ENCODE results near the gene SMIM5. TPM values are rescaled to one million over a fixed set of nuclear protein-coding genes. Genes with fewer than 3 reads are reported as not detected.
A peak's percentile ranks its signal among the peaks of the same experiment; 100 is the strongest.

The SMIM5 gene
- total and polyA plus RNA-seq, 7 donors = 0.11 to 0.92 (median 0.19) TPM; not detected in 1

DNA sequence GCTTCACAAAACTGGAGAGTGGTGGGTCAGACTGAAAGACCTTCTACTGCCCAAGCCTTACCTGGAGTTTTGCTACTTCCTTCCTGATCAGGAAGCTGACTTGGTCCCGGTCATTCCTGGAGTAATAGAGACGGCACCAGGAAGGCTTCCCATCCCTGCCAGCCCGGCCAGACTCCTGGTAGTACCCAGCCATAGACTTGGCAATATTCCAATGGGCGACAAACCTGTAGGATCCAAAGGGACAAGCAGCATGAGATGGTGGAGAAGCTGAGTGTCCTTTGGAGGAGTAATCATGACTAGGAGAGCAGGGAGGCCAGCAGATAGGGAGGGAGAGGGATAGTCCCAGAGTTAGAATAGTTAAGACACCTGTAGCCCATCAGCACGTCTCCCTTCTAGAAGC lies 25.0 kb downstream of the SMIM5 start:
- Histone ChIP-seq H3K36me3 (ENCODE audit: insufficient read depth in 1 of 2, low read depth in 1 of 2) (peaks cover 3 to 91% of the 10 kb centered on the region in 2 donors), H3K4me3 (no peak overlapping the region), H3K9me3 (no peaks in the 10 kb centered on the region), H3K27me3 (ENCODE audit: insufficient read depth in 3 of 3, low read length in 2 of 3) (no peaks in the 10 kb centered on the region), H3K4me1 (no peaks in the 10 kb centered on the region), H3K27ac (no peak overlapping the region)
- TF ChIP-seq, protein P1, sequence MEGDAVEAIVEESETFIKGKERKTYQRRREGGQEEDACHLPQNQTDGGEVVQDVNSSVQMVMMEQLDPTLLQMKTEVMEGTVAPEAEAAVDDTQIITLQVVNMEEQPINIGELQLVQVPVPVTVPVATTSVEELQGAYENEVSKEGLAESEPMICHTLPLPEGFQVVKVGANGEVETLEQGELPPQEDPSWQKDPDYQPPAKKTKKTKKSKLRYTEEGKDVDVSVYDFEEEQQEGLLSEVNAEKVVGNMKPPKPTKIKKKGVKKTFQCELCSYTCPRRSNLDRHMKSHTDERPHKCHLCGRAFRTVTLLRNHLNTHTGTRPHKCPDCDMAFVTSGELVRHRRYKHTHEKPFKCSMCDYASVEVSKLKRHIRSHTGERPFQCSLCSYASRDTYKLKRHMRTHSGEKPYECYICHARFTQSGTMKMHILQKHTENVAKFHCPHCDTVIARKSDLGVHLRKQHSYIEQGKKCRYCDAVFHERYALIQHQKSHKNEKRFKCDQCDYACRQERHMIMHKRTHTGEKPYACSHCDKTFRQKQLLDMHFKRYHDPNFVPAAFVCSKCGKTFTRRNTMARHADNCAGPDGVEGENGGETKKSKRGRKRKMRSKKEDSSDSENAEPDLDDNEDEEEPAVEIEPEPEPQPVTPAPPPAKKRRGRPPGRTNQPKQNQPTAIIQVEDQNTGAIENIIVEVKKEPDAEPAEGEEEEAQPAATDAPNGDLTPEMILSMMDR (IDR thresholded peaks at IDR 0.05) = no peak
- 72 to 84% (median 78%) methylated on average over 5 of the region's 5 CpGs for WGBS, 3 donors
- ATAC-seq (no peak), DNase-seq (no peak)
- intact Hi-C loops (cut with DNase I) = no loop called here

DNA sequence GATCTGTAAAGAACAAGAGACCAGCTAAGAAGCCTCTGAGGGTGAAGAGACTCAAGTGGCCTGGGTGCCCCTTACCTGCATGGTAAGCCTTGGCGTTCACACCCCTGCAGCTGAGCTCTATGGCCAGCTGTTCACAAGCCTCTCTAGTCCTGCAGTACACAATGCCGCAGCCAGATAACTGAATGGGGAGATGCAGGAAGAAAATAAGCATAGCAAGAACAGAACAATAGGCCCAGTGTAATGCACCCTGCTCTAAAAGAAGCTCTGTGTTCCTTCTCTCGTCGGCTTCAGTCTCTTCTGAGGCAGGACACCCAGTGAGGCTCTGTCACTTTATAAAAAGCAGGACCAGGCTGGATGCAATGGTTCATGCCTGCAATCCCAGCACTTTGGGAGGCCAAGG lies 28.3 kb downstream of the SMIM5 start:
- TF ChIP-seq, protein P1 (IDR thresholded peaks at IDR 0.05) = no peak
- Histone ChIP-seq H3K4me3 (no peak overlapping the region), H3K9me3 (no peaks in the 10 kb centered on the region), H3K27me3 (ENCODE audit: insufficient read depth in 3 of 3, low read length in 2 of 3) (no peaks in the 10 kb centered on the region), H3K36me3 (ENCODE audit: insufficient read depth in 1 of 2, low read depth in 1 of 2) (peaks cover 3 to 73% of the 10 kb centered on the region in 2 donors), H3K4me1 (peaks cover 11% of the 10 kb centered on the region), H3K27ac (no peak overlapping the region)
- 58 to 82% (median 62%) methylated on average over 4 of the region's 4 CpGs for WGBS, 3 donors
- intact Hi-C loops (cut with DNase I) = no loop called here
- no peak for ATAC-seq
- no peak for DNase-seq

DNA sequence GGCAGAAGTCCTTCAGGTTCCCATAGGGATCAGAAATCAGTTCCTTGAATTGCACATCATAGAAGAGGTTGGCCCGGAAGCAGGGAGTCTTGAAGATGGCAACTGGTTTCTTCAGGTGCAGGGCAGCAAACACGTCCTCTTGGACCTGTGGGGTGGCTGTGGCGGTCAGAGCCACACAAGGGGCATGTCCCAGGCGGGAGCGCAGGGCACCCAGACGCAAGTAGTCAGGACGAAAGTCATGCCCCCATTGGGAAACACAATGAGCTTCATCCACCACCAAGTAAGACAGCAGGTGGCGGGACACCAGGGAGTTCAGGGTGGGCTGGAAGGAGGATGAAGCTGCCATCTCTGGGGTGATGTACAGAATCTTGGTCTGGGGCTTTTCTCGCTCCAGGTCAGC lies 29.3 kb downstream of the SMIM5 start:
- WGBS, 3 donors = 91 to 94% (median 94%) methylated on average over 9 of the region's 9 CpGs
- intact Hi-C loops (cut with DNase I) = no loop called here
- Histone ChIP-seq H3K27me3 (ENCODE audit: insufficient read depth in 3 of 3, low read length in 2 of 3) (no peaks in the 10 kb centered on the region), H3K4me1 (peaks cover 11% of the 10 kb centered on the region), H3K27ac (no peak overlapping the region), H3K36me3 (ENCODE audit: insufficient read depth in 1 of 2, low read depth in 1 of 2) (peaks cover 3 to 66% of the 10 kb centered on the region in 2 donors), H3K9me3 (no peaks in the 10 kb centered on the region), H3K4me3 (no peak overlapping the region)
- DNase-seq (no peak), ATAC-seq (no peak)
- TF ChIP-seq, protein P1 (IDR thresholded peaks at IDR 0.05) = no peak

DNA sequence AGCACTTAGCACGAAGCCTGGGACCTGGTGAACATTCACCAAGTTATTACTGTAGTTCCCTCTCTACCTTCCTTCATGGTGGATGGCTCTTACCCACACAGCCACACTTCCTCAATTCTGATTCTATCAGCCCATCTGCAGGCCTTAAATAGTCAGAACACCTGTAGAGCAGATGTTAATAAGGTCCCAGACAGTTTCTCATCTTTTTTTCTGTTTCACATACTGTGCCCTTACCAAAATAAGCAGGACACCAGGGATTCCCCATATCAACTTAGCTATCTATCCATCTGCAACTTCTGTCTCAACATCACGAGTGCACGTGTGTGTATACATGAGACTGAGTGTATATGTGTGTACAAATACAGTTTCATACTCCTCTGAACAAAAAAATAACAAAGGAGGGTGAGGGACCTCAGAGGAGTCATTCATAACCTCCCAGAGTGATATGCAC lies 30.9 kb downstream of the SMIM5 start:
- no peaks in the 10 kb centered on the region for H3K27me3 ChIP-seq (ENCODE audit: insufficient read depth in 3 of 3, low read length in 2 of 3)
- H3K27ac ChIP-seq = no peak overlapping the region
- no peaks in the 10 kb centered on the region for H3K9me3 ChIP-seq
- no peak for DNase-seq
- TF ChIP-seq, protein P1 (IDR thresholded peaks at IDR 0.05) = no peak
- H3K36me3 ChIP-seq (ENCODE audit: insufficient read depth in 1 of 2, low read depth in 1 of 2) = peaks cover 3 to 63% of the 10 kb centered on the region in 2 donors
- no peak for ATAC-seq
- no peak overlapping the region for H3K4me3 ChIP-seq
- peaks cover 25% of the 10 kb centered on the region for H3K4me1 ChIP-seq
- intact Hi-C loops (cut with DNase I) = no loop called here
- WGBS, 3 donors = 73 to 92% (median 89%) methylated on average over 3 of the region's 3 CpGs

DNA sequence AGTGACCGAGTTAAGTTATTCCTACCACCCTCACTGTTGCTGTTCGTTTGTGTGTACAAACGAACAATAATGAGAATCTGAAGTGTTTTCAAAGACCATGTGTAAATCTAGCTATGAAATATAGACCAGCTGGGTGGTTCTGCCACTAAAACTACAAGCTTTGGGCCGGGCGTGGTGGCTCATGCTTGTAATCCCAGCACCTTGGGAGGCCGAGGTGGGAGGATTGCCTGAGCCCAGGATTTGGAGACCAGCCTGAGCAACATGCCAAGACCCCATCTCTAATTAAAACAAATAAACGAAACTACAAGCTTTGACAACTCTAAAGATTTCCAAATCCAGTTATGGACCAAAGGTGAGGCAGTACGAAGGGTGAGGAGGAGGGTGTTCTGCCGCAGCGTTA lies 32.7 kb downstream of the SMIM5 start:
- WGBS, 3 donors = 83 to 84% (median 83%) methylated on average over 10 of the region's 10 CpGs
- TF ChIP-seq, protein P1 (IDR thresholded peaks at IDR 0.05) = no peak
- peak overlapping the region; percentile 93 for H3K27ac ChIP-seq
- H3K27me3 ChIP-seq (ENCODE audit: insufficient read depth in 3 of 3, low read length in 2 of 3) = no peaks in the 10 kb centered on the region
- intact Hi-C loops (cut with DNase I) = no loop called here
- ATAC-seq (no peak), DNase-seq (no peak)
- H3K4me3 ChIP-seq = peak overlapping the region; percentile 91
- peaks cover 25% of the 10 kb centered on the region for H3K4me1 ChIP-seq
- no peaks in the 10 kb centered on the region for H3K9me3 ChIP-seq
- H3K36me3 ChIP-seq (ENCODE audit: insufficient read depth in 1 of 2, low read depth in 1 of 2) = peaks cover 3 to 63% of the 10 kb centered on the region in 2 donors
